Activated CD8-positive, alpha-beta memory T cell treated with anti-CD3 and anti-CD28 coated beads for 4 hours (primary cell): ENCODE measurements around the gene LSM3.

Experiments
- DNase-seq, 2 donors: peaks; one replicate each; pipeline ENCODE4 v3.0.0-alpha.2; 2020; ENCODE audit warnings: low read depth in 2 of 2

LSM3 gene

DNA sequence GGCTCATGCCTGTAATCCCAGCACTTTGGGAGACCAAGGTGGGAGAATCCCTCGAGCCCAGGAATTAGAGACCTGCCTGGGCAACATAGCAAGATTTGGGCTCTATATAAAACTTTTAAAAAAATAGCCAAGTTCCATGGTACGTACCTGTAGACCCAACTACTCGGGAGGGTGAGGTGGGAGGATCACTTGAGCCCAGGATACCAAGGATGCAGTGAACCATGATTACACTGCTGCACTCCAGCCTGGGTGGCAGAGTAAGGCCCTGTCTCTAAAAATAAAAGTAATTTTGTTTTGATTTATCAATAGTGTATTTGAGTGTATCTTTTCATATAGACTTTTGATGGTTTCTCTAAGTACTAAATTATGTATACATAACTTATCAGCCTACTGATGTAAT is 63.1 kb downstream of the LSM3 start:
- no peak for DNase-seq

DNA sequence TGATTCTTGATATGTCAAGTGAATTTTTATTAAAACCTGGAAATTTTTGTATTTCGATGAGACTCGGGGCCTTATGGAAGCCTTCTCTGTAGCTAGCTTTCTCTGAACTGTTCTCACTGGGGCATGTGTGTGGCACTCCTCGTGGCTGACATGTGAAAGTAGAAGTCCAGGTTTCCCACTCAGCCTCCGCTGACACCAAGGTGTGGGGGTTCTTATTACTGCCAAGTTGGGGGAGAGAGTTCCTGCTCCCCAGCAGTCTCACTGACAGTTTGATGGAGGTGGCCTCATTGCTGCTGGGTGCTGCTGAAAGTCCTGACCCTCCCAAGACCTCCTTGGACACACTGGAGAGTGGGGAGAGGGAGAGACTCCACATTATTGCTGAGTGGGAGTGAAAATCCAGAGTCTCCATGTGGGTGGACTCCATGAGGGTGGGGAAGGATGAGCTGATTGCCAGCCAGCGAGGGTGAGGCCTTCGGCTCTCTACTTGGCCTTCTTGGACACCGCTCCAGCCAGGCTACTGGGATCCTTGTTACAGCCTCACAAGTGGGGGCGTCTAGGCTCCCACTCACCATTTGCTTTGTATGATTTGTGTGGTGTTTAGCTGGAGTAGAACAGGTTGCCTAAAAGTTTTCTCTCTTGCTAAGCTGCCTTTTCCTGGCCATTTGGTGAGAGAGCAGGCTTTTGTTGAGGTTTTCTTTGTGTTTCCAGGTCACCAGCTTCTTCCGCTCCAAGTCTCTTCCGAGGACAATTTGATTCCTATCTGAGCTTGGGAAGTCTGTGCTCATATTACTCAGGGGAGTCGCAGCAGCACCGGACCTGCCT is 64.1 kb downstream of the LSM3 start:
- DNase-seq, result no peak

GRCh38 chr3:14243782-14244181 is 65.2 kb downstream of the LSM3 start:
- DNase-seq, result no peak

- no peak for DNase-seq
Measured at GRCh38 chr3:14244521-14245247, 66.1 kb downstream of the LSM3 start.

- DNase-seq, result no peak
Measured at GRCh38 chr3:14245248-14245639, 66.6 kb downstream of the LSM3 start.

DNA sequence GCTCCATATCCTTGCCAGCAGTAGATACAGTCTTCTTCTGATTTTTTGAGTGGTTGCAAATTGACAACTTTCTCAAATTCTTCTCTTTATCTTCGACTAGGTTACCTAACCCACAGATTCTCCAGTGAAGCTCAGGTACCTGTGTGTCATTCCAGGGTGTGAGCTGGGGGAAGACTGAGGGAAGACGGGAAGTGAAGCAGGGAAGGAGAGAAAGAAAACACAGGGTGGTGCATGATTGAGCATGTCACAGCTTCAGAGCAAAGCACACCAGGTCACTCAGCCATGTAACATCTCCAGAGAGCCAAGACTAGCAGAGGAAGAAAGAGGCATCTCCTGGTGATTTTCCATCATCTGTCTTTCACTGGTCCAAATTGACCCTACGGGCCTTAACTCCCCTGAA is 67.2 kb downstream of the LSM3 start:
- DNase-seq, result no peak

GRCh38 chr3:14246414-14246813 is 67.8 kb downstream of the LSM3 start:
- DNase-seq, result no peak

GRCh38 chr3:14248477-14248848 is 69.8 kb downstream of the LSM3 start:
- no peak for DNase-seq

- DNase-seq, result no peak
Measured at GRCh38 chr3:14248849-14249523, 70.4 kb downstream of the LSM3 start.
